ENCODE measurements around the gene VWC2L. TPM values are rescaled to one million over a fixed set of nuclear protein-coding genes. Genes with fewer than 3 reads are reported as not detected.
A peak's percentile ranks its signal among the peaks of the same experiment; 100 is the strongest.

VWC2L gene
- total and polyA plus RNA-seq, 5 experiments from 2014 or later: not detected

GRCh38 chr2:214587442-214587841 lies 176.6 kb downstream of the VWC2L start:
- Mint-ChIP-seq H3K9me3 (peaks cover 0 to 2% (median 0%) of the 10 kb centered on the region in 9 donors), H3K4me1 (no peaks in the 10 kb centered on the region), H3K27ac (no peak overlapping the region), H3K27me3 (peaks cover 0 to 10% (median 3%) of the 10 kb centered on the region in 5 donors), H3K4me3 (no peak overlapping the region), H3K36me3 (peaks cover 0 to 6% (median 0%) of the 10 kb centered on the region in 3 donors)
- ATAC-seq (no peak), DNase-seq (no peak)
- POLR2A ChIA-PET: no interaction called here

GRCh38 chr2:214591366-214591765 lies 180.5 kb downstream of the VWC2L start:
- DNase-seq (no peak), ATAC-seq (no peak)
- Mint-ChIP-seq H3K27me3 (peaks cover 0 to 4% (median 0%) of the 10 kb centered on the region in 5 donors), H3K4me3 (no peak overlapping the region), H3K4me1 (no peaks in the 10 kb centered on the region), H3K9me3 (peaks cover 0 to 2% (median 0%) of the 10 kb centered on the region in 9 donors), H3K36me3 (peaks cover 0 to 6% (median 0%) of the 10 kb centered on the region in 3 donors), H3K27ac (no peak overlapping the region)
- POLR2A ChIA-PET: no interaction called here

GRCh38 chr2:214592011-214592410 lies 181.2 kb downstream of the VWC2L start:
- POLR2A ChIA-PET: no interaction called here
- ATAC-seq: no peak
- Mint-ChIP-seq H3K27ac (no peak overlapping the region), H3K36me3 (peaks cover 0 to 6% (median 0%) of the 10 kb centered on the region in 3 donors), H3K9me3 (peaks cover 0 to 2% (median 0%) of the 10 kb centered on the region in 9 donors), H3K4me1 (no peaks in the 10 kb centered on the region), H3K27me3 (peaks cover 0 to 4% (median 0%) of the 10 kb centered on the region in 5 donors), H3K4me3 (no peak overlapping the region)
- no peak for DNase-seq

- Mint-ChIP-seq H3K4me1 (no peaks in the 10 kb centered on the region), H3K27ac (no peak overlapping the region), H3K9me3 (peaks cover 0 to 2% (median 0%) of the 10 kb centered on the region in 9 donors), H3K36me3 (peaks cover 0 to 6% (median 0%) of the 10 kb centered on the region in 3 donors), H3K27me3 (peaks cover 0 to 4% (median 0%) of the 10 kb centered on the region in 5 donors), H3K4me3 (no peak overlapping the region)
- DNase-seq: no peak
- POLR2A ChIA-PET: no interaction called here
- no peak for ATAC-seq
These were observed 182.9 kb downstream of the VWC2L start for GRCh38 chr2:214593727-214594126.

GRCh38 chr2:214601852-214602633 lies 191.2 kb downstream of the VWC2L start:
- Mint-ChIP-seq H3K27me3 (no peaks in the 10 kb centered on the region), H3K4me3 (no peak overlapping the region), H3K9me3 (no peaks in the 10 kb centered on the region), H3K27ac (no peak overlapping the region), H3K4me1 (no peaks in the 10 kb centered on the region), H3K36me3 (no peaks in the 10 kb centered on the region)
- DNase-seq (no peak), ATAC-seq (no peak)
- POLR2A ChIA-PET: no interaction called here

- ATAC-seq (no peak), DNase-seq (no peak)
- no peak overlapping the region for H3K4me3 Mint-ChIP-seq
- POLR2A ChIA-PET: no interaction called here
- no peaks in the 10 kb centered on the region for H3K27me3 Mint-ChIP-seq
- H3K27ac Mint-ChIP-seq: no peak overlapping the region
- no peaks in the 10 kb centered on the region for H3K4me1 Mint-ChIP-seq
- H3K36me3 Mint-ChIP-seq: no peaks in the 10 kb centered on the region
- no peaks in the 10 kb centered on the region for H3K9me3 Mint-ChIP-seq
These were observed 194.0 kb downstream of the VWC2L start for GRCh38 chr2:214604861-214605260.

GRCh38 chr2:214607051-214607450 lies 196.2 kb downstream of the VWC2L start:
- Mint-ChIP-seq H3K27me3 (peaks cover 0 to 13% (median 0%) of the 10 kb centered on the region in 5 donors), H3K9me3 (peaks cover 0 to 1% (median 0%) of the 10 kb centered on the region in 9 donors), H3K36me3 (no peaks in the 10 kb centered on the region), H3K4me3 (no peak overlapping the region), H3K27ac (no peak overlapping the region), H3K4me1 (no peaks in the 10 kb centered on the region)
- POLR2A ChIA-PET: no interaction called here
- no peak for ATAC-seq
- no peak for DNase-seq

- no peak overlapping the region for H3K4me3 Mint-ChIP-seq
- DNase-seq (no peak), ATAC-seq (no peak)
- H3K4me1 Mint-ChIP-seq: no peaks in the 10 kb centered on the region
- POLR2A ChIA-PET: no interaction called here
- H3K36me3 Mint-ChIP-seq: peaks cover 0 to 13% (median 0%) of the 10 kb centered on the region in 3 donors
- peaks cover 0 to 7% (median 0%) of the 10 kb centered on the region in 9 donors for H3K9me3 Mint-ChIP-seq
- peaks cover 0 to 13% (median 0%) of the 10 kb centered on the region in 5 donors for H3K27me3 Mint-ChIP-seq
- H3K27ac Mint-ChIP-seq: no peak overlapping the region
These were observed 200.2 kb downstream of the VWC2L start for GRCh38 chr2:214611015-214611414.

GRCh38 chr2:214624166-214624760 lies 213.4 kb downstream of the VWC2L start:
- Mint-ChIP-seq H3K4me3 (no peak overlapping the region), H3K36me3 (no peaks in the 10 kb centered on the region), H3K4me1 (peaks cover 0 to under 1% (median 0%) of the 10 kb centered on the region in 4 donors), H3K27me3 (peaks cover 0 to 8% (median 1%) of the 10 kb centered on the region in 5 donors), H3K27ac (peak overlapping the region in 1 of 10 donors; percentile 21), H3K9me3 (peaks cover 0 to under 1% (median 0%) of the 10 kb centered on the region in 9 donors)
- DNase-seq (no peak), ATAC-seq (no peak)
- POLR2A ChIA-PET: no interaction called here

- peaks cover 0 to 9% (median 0%) of the 10 kb centered on the region in 9 donors for H3K9me3 Mint-ChIP-seq
- H3K36me3 Mint-ChIP-seq: no peaks in the 10 kb centered on the region
- no peak overlapping the region for H3K4me3 Mint-ChIP-seq
- peaks cover 0 to 9% (median 1%) of the 10 kb centered on the region in 5 donors for H3K27me3 Mint-ChIP-seq
- POLR2A ChIA-PET: no interaction called here
- H3K4me1 Mint-ChIP-seq: peaks cover 0 to 2% (median 0%) of the 10 kb centered on the region in 4 donors
- ATAC-seq: no peak
- H3K27ac Mint-ChIP-seq: no peak overlapping the region
- no peak for DNase-seq
These were observed 217.2 kb downstream of the VWC2L start for GRCh38 chr2:214628091-214628490.
